GM12872 (cell line): ENCODE measurements around the gene STRN.

Source experiments
- CTCF ChIP-seq: IDR thresholded peaks from 3 replicates; pipeline ENCODE4 v1.5.1; 2011; ENCODE audit warnings: low read depth, mild to moderate bottlenecking, low read length, moderate library complexity; ENCODE audit not compliant: insufficient read depth

STRN gene

GRCh38 chr2:36904636-36905035 is 61.7 kb downstream of the STRN start:
- no peak for TF ChIP-seq CTCF

GRCh38 chr2:36902385-36903120 is 63.8 kb downstream of the STRN start:
- TF ChIP-seq CTCF, result no peak

GRCh38 chr2:36892805-36893204 is 73.5 kb downstream of the STRN start:
- TF ChIP-seq CTCF, result no peak

- TF ChIP-seq CTCF, result no peak
These were observed 76.5 kb downstream of the STRN start for GRCh38 chr2:36889795-36890194.

- no peak for TF ChIP-seq CTCF
These were observed 79.7 kb downstream of the STRN start for GRCh38 chr2:36886664-36887063.

- no peak for TF ChIP-seq CTCF
These were observed 80.7 kb downstream of the STRN start for GRCh38 chr2:36885605-36886004.

- no peak for TF ChIP-seq CTCF
These were observed 83.8 kb downstream of the STRN start for GRCh38 chr2:36882532-36882931.

GRCh38 chr2:36881816-36882215 is 84.5 kb downstream of the STRN start:
- TF ChIP-seq CTCF, result no peak
